ENCODE results near the gene CCDC78. TPM values are rescaled to one million over a fixed set of nuclear protein-coding genes. Genes with fewer than 3 reads are reported as not detected.
A peak's percentile ranks its signal among the peaks of the same experiment; 100 is the strongest.

Gene CCDC78
- total RNA-seq, 1 experiment from 2014 or later, result 3.5 TPM

GRCh38 chr16:728890-729744 lies 2.9 kb upstream of the CCDC78 start:
- POLR2A ChIA-PET, result interaction anchor here (0.6 to 1.5 kb wide), 2 partner anchors 12 to 20 kb away, joined by 3 read pairs; partner anchors contain the start of gene CIAO3
- Mint-ChIP-seq H3K4me3 (ENCODE audit: unreplicated experiment) (peak overlapping the region; percentile 64), H3K4me1 (ENCODE audit: low read depth, unreplicated experiment) (no peaks in the 10 kb centered on the region), H3K36me3 (ENCODE audit: insufficient read depth, unreplicated experiment) (peaks cover 26% of the 10 kb centered on the region), H3K9me3 (ENCODE audit: unreplicated experiment) (no peaks in the 10 kb centered on the region), H3K27ac (ENCODE audit: unreplicated experiment) (no peak overlapping the region), H3K27me3 (ENCODE audit: insufficient read depth, unreplicated experiment) (no peaks in the 10 kb centered on the region)
- intact Hi-C loops (cut with micrococcal nuclease; ENCODE audit: unreplicated experiment), result no loop called here
- BruUV-seq (replicated peaks), result no TSS peak
- CTCF ChIA-PET, result interaction anchor here (0.6 kb wide), 1 partner anchor 601 kb away, joined by 4 read pairs; no protein-coding TSS in a partner anchor
- H3K27me3 ChIP-seq (replicated peaks; ENCODE audit: control insufficient read depth, insufficient read depth, low read length), result no peaks in the 10 kb centered on the region
- no peaks in the 10 kb centered on the region for H3K36me3 ChIP-seq (ENCODE audit: control insufficient read depth, insufficient read depth, low read length)
- peaks cover 3% of the 10 kb centered on the region; the same call in 1 of the 2 replicates for H3K4me1 ChIP-seq
- peak overlapping the region; percentile 65 for H3K4me3 ChIP-seq (ENCODE audit: low read depth, low read length)
- no peak for TF ChIP-seq CTCF (IDR thresholded peaks at IDR 0.05; ENCODE audit: insufficient read depth in 1 of 2, low read depth in 1 of 2, low read length in 1 of 2, severe bottlenecking in 1 of 2, unreplicated experiment in 1 of 2)
- no peak for DNase-seq
- H3K9me3 ChIP-seq, result no peaks in the 10 kb centered on the region

GRCh38 chr16:728131-728889 lies 2.1 kb upstream of the CCDC78 start:
- BruUV-seq (replicated peaks), result no TSS peak
- peak overlapping the region; percentile 64 for H3K4me3 Mint-ChIP-seq (ENCODE audit: unreplicated experiment)
- no peaks in the 10 kb centered on the region for H3K27me3 ChIP-seq (replicated peaks; ENCODE audit: control insufficient read depth, insufficient read depth, low read length)
- H3K9me3 Mint-ChIP-seq (ENCODE audit: unreplicated experiment), result no peaks in the 10 kb centered on the region
- no peaks in the 10 kb centered on the region for H3K36me3 ChIP-seq (ENCODE audit: control insufficient read depth, insufficient read depth, low read length)
- H3K27ac Mint-ChIP-seq (ENCODE audit: unreplicated experiment), result no peak overlapping the region
- no peaks in the 10 kb centered on the region for H3K27me3 Mint-ChIP-seq (ENCODE audit: insufficient read depth, unreplicated experiment)
- peak; percentile 72 to 86 for DNase-seq
- H3K36me3 Mint-ChIP-seq (ENCODE audit: insufficient read depth, unreplicated experiment), result peaks cover 18% of the 10 kb centered on the region
- H3K4me1 Mint-ChIP-seq (ENCODE audit: low read depth, unreplicated experiment), result no peaks in the 10 kb centered on the region
- H3K9me3 ChIP-seq, result no peaks in the 10 kb centered on the region
- H3K4me1 ChIP-seq, result peaks cover 3% of the 10 kb centered on the region; the same call in 1 of the 2 replicates
- H3K4me3 ChIP-seq (ENCODE audit: low read depth, low read length), result peak overlapping the region; percentile 65
- CTCF ChIA-PET, result interaction anchor here (0.6 to 1.1 kb wide), 4 partner anchors 9 to 16 kb away, joined by 4 to 10 read pairs (median 6); partner anchors contain the start of gene METRN
- intact Hi-C loops (cut with micrococcal nuclease; ENCODE audit: unreplicated experiment), result no loop called here
- TF ChIP-seq CTCF (IDR thresholded peaks at IDR 0.05; ENCODE audit: insufficient read depth in 1 of 2, low read depth in 1 of 2, low read length in 1 of 2, severe bottlenecking in 1 of 2, unreplicated experiment in 1 of 2), result no peak
- POLR2A ChIA-PET, result interaction anchor here (1.0 to 1.5 kb wide), 2 partner anchors 12 to 13 kb away, joined by 3 to 4 read pairs; partner anchors contain the start of gene CIAO3

Data from Caco-2 (cell line).